GM12872 (cell line): ENCODE data around the gene PMAIP1.

Experiments used
- TF ChIP-seq, protein P1 (sequence below): IDR thresholded peaks from 3 replicates; pipeline ENCODE4 v1.5.1; 2011; ENCODE audit warnings: low read depth, mild to moderate bottlenecking, low read length, moderate library complexity; ENCODE audit not compliant: insufficient read depth

Gene PMAIP1

DNA sequence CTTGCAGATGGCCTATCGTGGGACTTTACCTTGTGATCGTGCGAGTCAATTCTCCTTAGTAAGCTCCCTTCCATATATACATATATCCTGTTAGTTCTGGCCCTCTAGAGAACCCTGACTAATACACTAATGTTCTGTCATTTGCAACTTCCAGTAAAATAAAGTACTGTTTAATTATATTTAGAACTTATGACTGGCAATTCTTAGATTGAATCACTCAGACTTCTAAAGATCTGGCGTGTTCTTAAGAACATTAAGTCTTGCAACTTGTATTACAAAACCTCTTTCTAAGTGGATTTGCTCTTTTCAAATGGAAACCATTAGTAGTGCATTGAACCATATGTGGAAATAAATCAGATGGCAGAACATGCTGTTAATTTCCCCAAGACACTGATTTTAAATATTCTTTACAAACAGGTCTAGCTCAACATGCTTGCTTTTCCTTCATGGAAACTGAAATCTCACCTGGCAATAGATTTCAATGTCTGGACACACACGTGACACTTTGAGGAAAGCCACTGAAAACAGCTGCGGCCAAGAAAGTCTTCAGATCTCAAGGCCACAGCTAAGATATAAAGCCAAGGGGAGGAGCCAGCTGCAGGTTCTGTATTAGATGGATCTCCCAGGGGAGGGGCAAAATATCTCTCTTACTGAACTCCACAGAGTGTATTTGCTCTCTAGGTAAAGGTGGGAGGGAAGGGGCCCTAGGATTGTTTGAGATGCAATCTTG, 50.6 kb downstream of the PMAIP1 start:
- TF ChIP-seq, protein P1, sequence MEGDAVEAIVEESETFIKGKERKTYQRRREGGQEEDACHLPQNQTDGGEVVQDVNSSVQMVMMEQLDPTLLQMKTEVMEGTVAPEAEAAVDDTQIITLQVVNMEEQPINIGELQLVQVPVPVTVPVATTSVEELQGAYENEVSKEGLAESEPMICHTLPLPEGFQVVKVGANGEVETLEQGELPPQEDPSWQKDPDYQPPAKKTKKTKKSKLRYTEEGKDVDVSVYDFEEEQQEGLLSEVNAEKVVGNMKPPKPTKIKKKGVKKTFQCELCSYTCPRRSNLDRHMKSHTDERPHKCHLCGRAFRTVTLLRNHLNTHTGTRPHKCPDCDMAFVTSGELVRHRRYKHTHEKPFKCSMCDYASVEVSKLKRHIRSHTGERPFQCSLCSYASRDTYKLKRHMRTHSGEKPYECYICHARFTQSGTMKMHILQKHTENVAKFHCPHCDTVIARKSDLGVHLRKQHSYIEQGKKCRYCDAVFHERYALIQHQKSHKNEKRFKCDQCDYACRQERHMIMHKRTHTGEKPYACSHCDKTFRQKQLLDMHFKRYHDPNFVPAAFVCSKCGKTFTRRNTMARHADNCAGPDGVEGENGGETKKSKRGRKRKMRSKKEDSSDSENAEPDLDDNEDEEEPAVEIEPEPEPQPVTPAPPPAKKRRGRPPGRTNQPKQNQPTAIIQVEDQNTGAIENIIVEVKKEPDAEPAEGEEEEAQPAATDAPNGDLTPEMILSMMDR, result no peak

DNA sequence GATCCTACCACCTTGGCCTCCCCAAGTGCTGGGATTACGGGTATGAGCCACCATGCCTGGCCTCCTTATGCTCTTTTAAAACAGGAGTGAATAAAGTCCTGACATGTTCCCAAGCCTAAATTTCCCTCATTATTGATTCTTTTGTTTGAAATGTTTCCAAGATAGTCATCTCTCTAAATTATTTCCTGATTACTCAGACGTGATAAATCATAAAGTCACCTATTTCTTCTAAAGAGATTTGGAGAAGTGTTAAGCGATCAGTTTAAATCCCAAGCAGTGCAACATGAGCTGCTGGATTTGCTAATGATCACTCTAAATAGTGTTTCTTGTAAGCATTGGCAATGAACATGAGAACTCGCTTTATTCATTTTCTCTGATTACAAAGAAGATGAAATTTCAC, 51.8 kb downstream of the PMAIP1 start:
- TF ChIP-seq, protein P1, result no peak

DNA sequence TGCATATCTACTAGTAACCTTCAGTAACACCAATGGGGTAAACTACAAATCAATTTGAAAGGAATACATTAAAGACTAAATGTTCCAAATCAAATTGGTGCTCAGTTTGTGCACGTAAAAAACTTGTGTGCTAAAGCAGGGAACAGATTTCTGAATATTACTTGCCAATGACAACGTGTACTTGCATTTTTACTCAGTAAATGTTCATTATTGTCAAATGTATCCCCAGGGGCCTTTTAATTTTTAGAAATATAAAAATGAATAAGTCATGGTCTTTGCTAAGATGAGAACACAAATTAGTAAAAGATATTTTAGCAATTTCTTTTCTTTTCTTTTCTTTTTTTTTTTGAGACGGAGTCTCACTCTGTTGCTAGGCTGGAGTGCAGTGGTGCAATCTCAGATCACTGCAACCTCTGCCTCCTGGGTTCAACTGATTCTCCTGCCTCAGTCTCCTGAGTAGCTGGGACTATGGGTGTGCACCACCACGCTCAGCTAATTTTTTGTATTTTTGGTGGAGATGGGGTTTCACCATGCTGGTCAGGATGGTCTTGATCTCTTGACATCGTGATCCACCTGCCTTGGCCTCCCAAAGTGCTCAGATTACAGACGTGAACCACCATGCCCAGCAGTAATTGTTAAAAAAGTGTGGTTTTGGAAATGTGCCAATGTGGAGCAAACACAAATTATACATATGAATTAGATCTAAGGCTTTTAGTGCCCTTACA, 52.6 kb downstream of the PMAIP1 start:
- TF ChIP-seq, protein P1, result no peak
